SK-N-SH treated with all-trans-retinoic acid at 6 μM for 48 hours (cell line): ENCODE results near the gene ATP8B3.

Source experiments
- ARNTL ChIP-seq: fragments of 450-650 bp; formaldehyde crosslinking; IDR thresholded peaks from 2 replicates; pipeline ENCODE4 v1.5.0; 2020; ENCODE audit warnings: low read depth, mild to moderate bottlenecking, moderate library complexity, borderline replicate concordance
- BACH2 ChIP-seq: fragments of 250-450 bp; sonication (Bioruptor Pico); IDR thresholded peaks from 2 replicates; pipeline ENCODE4 v1.9.0; 2021; ENCODE audit warnings: mild to moderate bottlenecking, borderline replicate concordance
- CSDC2 ChIP-seq: fragments of 250-450 bp; sonication (Bioruptor Pico); IDR thresholded peaks from 2 replicates; pipeline ENCODE4 v1.5.0; 2020; ENCODE audit warnings: mild to moderate bottlenecking, moderate library complexity
- ESRRG ChIP-seq: fragments of 250-450 bp; sonication (Bioruptor Pico); IDR thresholded peaks from 2 replicates; pipeline ENCODE4 v1.6.1; 2021; ENCODE audit warnings: mild to moderate bottlenecking
- RARB ChIP-seq: fragments of 250-450 bp; sonication (Bioruptor Pico); IDR thresholded peaks from 2 replicates; pipeline ENCODE4 v1.8.0; 2021; ENCODE audit warnings: mild to moderate bottlenecking, moderate library complexity
- TOX ChIP-seq: fragments of 250-450 bp; sonication (Bioruptor Pico); IDR thresholded peaks from 2 replicates; pipeline ENCODE4 v1.8.0; 2021; ENCODE audit warnings: mild to moderate bottlenecking, moderate library complexity, borderline replicate concordance
- ZFP3 ChIP-seq: fragments of 250-450 bp; sonication (Bioruptor Pico); IDR thresholded peaks from 2 replicates; pipeline ENCODE4 v1.5.0; 2020; ENCODE audit warnings: mild to moderate bottlenecking, moderate library complexity
- ZNF565 ChIP-seq: fragments of 450-650 bp; formaldehyde crosslinking; conservative IDR thresholded peaks from 2 replicates; pipeline ENCODE4 v1.5.0; 2020; ENCODE audit warnings: low read depth, mild to moderate bottlenecking, moderate library complexity
- ZNF70 ChIP-seq: fragments of 450-650 bp; formaldehyde crosslinking; IDR thresholded peaks from 2 replicates; pipeline ENCODE4 v1.5.0; 2020; ENCODE audit warnings: mild to moderate bottlenecking, moderate library complexity
- ZNF8 ChIP-seq: fragments of 450-650 bp; formaldehyde crosslinking; IDR thresholded peaks from 2 replicates; pipeline ENCODE4 v1.5.0; 2020; ENCODE audit warnings: mild to moderate bottlenecking, moderate library complexity
- TF ChIP-seq, protein P1 (sequence below): fragments of 250-450 bp; sonication (Bioruptor Pico); IDR thresholded peaks from 2 replicates; pipeline ENCODE4 v1.5.1; 2020; ENCODE audit warnings: low read depth, mild to moderate bottlenecking, moderate library complexity
- TF ChIP-seq, protein P2 (sequence below): fragments of 250-450 bp; sonication (Bioruptor Pico); IDR thresholded peaks from 2 replicates; pipeline ENCODE4 v1.8.0; 2021; ENCODE audit warnings: low read depth, mild to moderate bottlenecking, moderate library complexity, borderline replicate concordance
- TF ChIP-seq, protein P3 (sequence below): fragments of 250-450 bp; sonication (Bioruptor Pico); IDR thresholded peaks from 2 replicates; pipeline ENCODE4 v1.8.0; 2020; ENCODE audit warnings: mild to moderate bottlenecking, moderate library complexity, borderline replicate concordance

DNA sequence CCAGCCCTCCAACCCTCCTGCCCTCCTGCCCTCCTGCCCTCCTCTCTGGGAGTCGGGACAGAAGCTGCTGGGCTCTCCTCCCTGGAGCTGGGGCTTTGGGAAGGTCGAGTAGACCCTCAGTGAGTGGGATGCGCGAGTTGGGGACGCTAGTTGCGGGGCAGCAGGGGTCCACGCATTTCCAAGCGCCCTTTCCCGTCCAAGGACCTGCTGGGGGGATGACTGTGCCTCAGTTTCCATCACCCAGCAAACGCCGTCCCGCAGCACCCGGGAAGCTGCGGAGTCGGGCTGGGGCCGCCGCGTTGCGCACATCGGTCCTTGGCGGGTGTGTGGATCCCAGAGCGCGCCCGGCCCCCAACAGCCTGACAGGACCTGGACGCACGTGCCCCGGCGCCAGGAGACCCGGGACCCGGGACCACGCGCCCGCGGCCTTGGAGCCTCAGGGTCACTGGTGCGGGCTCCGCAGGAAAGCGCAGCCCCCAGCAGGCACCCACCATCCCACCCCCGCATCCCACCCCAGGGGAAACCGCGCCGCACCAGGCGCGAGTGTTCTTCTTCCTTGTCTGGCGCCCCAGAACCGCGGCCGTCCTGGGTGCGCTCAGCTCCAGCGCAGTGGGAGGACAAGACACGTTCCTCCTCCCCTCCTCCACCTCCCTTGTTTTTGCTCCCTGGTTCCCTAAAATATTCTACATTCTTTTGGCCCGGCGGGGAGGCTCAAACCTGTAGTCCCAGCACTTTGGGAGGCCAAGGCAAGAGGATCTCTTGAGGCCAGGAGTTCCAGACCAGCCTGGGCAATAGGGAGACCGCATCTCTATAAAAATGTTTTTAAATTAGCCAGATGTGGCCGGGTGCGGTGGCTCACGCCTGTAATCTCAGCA, 49.6 kb downstream of the ATP8B3 start:
- TF ChIP-seq CSDC2 (CRISPR knock-in tag): no peak
- TF ChIP-seq, protein P1, sequence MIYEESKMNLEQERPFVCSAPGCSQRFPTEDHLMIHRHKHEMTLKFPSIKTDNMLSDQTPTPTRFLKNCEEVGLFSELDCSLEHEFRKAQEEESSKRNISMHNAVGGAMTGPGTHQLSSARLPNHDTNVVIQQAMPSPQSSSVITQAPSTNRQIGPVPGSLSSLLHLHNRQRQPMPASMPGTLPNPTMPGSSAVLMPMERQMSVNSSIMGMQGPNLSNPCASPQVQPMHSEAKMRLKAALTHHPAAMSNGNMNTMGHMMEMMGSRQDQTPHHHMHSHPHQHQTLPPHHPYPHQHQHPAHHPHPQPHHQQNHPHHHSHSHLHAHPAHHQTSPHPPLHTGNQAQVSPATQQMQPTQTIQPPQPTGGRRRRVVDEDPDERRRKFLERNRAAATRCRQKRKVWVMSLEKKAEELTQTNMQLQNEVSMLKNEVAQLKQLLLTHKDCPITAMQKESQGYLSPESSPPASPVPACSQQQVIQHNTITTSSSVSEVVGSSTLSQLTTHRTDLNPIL (CRISPR knock-in tag): no peak
- no peak for TF ChIP-seq RARB (CRISPR knock-in tag)
- no peak for TF ChIP-seq ZNF565 (CRISPR knock-in tag)
- no peak for TF ChIP-seq ZNF70 (CRISPR knock-in tag)
- TF ChIP-seq, protein P2, sequence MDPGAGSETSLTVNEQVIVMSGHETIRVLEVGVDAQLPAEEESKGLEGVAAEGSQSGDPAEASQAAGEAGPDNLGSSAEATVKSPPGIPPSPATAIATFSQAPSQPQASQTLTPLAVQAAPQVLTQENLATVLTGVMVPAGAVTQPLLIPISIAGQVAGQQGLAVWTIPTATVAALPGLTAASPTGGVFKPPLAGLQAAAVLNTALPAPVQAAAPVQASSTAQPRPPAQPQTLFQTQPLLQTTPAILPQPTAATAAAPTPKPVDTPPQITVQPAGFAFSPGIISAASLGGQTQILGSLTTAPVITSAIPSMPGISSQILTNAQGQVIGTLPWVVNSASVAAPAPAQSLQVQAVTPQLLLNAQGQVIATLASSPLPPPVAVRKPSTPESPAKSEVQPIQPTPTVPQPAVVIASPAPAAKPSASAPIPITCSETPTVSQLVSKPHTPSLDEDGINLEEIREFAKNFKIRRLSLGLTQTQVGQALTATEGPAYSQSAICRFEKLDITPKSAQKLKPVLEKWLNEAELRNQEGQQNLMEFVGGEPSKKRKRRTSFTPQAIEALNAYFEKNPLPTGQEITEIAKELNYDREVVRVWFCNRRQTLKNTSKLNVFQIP: no peak
- no peak for TF ChIP-seq ZFP3
- TF ChIP-seq ARNTL (CRISPR knock-in tag): no peak
- no peak for TF ChIP-seq BACH2 (CRISPR knock-in tag)
- no peak for TF ChIP-seq TOX
- TF ChIP-seq, protein P3, sequence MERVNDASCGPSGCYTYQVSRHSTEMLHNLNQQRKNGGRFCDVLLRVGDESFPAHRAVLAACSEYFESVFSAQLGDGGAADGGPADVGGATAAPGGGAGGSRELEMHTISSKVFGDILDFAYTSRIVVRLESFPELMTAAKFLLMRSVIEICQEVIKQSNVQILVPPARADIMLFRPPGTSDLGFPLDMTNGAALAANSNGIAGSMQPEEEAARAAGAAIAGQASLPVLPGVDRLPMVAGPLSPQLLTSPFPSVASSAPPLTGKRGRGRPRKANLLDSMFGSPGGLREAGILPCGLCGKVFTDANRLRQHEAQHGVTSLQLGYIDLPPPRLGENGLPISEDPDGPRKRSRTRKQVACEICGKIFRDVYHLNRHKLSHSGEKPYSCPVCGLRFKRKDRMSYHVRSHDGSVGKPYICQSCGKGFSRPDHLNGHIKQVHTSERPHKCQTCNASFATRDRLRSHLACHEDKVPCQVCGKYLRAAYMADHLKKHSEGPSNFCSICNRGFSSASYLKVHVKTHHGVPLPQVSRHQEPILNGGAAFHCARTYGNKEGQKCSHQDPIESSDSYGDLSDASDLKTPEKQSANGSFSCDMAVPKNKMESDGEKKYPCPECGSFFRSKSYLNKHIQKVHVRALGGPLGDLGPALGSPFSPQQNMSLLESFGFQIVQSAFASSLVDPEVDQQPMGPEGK (CRISPR knock-in tag): no peak
- TF ChIP-seq ESRRG (CRISPR knock-in tag): no peak
- no peak for TF ChIP-seq ZNF8 (CRISPR knock-in tag)
